HUES48 (cell line): Measurements from ENCODE around the gene CNTRL.

ENCODE experiments used
- H3K27ac ChIP-seq: one replicate; pipeline ENCODE4 v1.7.0; 2013; ENCODE audit warnings: low read depth, low read length, inconsistent platforms
- H3K27me3 ChIP-seq: 2 replicates; pipeline ENCODE4 v1.6.1; 2013; ENCODE audit warnings: mild to moderate bottlenecking, low read length; ENCODE audit not compliant: control insufficient read depth, insufficient read depth
- H3K36me3 ChIP-seq: 2 replicates; pipeline ENCODE4 v1.6.1; 2013; ENCODE audit warnings: low read length; ENCODE audit not compliant: control insufficient read depth, insufficient read depth
- H3K4me1 ChIP-seq: 2 replicates; pipeline ENCODE4 v1.6.1; 2013; ENCODE audit warnings: mild to moderate bottlenecking, low read length; ENCODE audit not compliant: control insufficient read depth, insufficient read depth
- H3K4me3 ChIP-seq: 2 replicates; pipeline ENCODE4 v1.5.1; 2013; ENCODE audit warnings: mild to moderate bottlenecking, low read depth, low read length
- H3K9ac ChIP-seq: 2 replicates; pipeline ENCODE4 v1.6.1; 2013; ENCODE audit warnings: mild to moderate bottlenecking, low read depth, low read length, moderate library complexity
- H3K9me3 ChIP-seq: 2 replicates; pipeline ENCODE4 v1.6.1; 2013; ENCODE audit warnings: low read length; ENCODE audit not compliant: control insufficient read depth, insufficient read depth

Gene CNTRL

DNA sequence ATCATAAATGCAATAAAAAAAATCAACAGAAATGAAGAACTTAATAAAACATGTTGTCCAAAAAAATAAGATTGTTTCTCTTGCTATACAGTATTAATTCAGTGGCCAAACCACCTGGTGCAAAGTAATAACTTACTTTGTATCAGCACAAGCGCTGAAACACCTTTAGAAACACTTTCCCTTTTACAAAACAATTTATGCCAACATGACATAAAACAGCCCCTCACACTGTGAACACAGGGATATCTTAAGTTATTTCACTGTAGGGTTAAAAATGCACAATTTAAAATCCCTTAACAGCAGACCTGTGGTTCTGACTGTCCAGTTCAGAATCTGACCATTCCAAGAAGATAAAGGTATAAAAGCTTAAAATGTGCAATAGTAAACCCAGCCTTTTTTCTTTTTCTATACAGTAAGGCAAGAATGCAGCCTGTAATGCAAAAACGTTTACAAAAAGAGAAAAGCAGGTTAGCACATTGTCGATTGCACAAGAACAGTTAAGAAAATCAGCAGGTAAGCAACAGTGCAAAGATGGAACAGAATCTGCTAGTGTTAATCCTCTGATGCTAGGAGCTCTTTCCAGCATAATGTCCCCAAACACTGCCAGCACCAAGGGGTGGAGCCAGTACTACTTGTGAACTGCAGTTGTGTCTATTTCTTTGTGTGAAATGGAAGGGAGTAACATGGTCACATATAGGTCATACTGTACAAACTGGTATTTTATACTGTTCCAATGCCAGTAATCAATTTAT lies 105.4 kb downstream of the CNTRL start:
- Histone ChIP-seq H3K9ac (no peak overlapping the region), H3K4me1 (peaks cover 9% of the 10 kb centered on the region; the same call in 1 of the 2 replicates), H3K27me3 (no peaks in the 10 kb centered on the region), H3K27ac (no peak overlapping the region), H3K4me3 (no peak overlapping the region), H3K36me3 (peaks cover 52% of the 10 kb centered on the region), H3K9me3 (no peaks in the 10 kb centered on the region)

GRCh38 chr9:121182101-121182836 lies 107.5 kb downstream of the CNTRL start:
- H3K27ac ChIP-seq, result no peak overlapping the region
- H3K9me3 ChIP-seq, result no peaks in the 10 kb centered on the region
- peaks cover 9% of the 10 kb centered on the region; the same call in 1 of the 2 replicates for H3K4me1 ChIP-seq
- no peak overlapping the region for H3K9ac ChIP-seq
- no peaks in the 10 kb centered on the region for H3K27me3 ChIP-seq
- no peak overlapping the region for H3K4me3 ChIP-seq
- peaks cover 68% of the 10 kb centered on the region for H3K36me3 ChIP-seq

- H3K4me1 ChIP-seq, result peaks cover 9% of the 10 kb centered on the region; the same call in 1 of the 2 replicates
- H3K27ac ChIP-seq, result no peak overlapping the region
Measured at GRCh38 chr9:121182989-121183388, 108.2 kb downstream of the CNTRL start.

DNA sequence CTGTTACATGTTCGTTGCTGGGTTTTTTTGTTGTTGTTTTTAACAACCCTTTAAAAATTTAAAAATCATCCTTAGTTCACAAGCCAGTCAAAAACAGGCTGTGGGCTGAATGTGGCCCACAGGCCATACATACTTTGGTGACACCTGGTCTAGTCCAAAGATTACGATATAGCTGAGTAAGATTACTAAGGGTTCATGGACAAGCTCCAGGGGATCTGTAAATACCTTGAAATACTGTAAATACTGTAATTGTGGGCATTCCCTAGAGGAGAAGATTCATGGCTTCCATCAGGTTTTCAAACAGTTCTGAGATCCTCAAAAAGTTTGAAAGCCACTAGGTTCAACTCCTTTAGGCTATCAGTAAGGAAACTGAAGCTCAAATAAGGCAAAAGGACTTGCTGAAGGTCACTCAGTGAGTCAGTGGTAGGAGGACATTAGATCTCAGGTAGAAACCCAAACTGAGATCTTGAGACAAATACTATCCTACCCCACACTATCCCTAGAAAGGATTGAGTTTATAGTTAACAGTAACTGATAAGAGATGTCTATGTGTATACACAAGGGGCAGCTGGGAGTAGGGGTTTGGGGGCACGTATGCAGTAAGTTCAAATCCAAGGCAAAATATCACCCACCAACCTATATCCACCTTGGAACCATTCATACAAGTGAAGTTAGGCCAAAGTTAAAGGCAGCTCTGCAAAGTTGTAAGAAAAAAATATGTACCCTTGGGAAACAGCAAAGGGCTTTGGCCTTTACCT lies 109.1 kb downstream of the CNTRL start:
- Histone ChIP-seq H3K9me3 (no peaks in the 10 kb centered on the region), H3K4me3 (no peak overlapping the region), H3K4me1 (peaks cover 9% of the 10 kb centered on the region; the same call in 1 of the 2 replicates), H3K9ac (no peak overlapping the region), H3K27ac (no peak overlapping the region), H3K27me3 (no peaks in the 10 kb centered on the region), H3K36me3 (peaks cover 63% of the 10 kb centered on the region)

More at GRCh38 chr9:121182989-121183388, 108.2 kb downstream of the CNTRL start:
- H3K27me3 ChIP-seq, result no peaks in the 10 kb centered on the region
- H3K9me3 ChIP-seq, result no peaks in the 10 kb centered on the region
- no peak overlapping the region for H3K9ac ChIP-seq
- no peak overlapping the region for H3K4me3 ChIP-seq
- peaks cover 68% of the 10 kb centered on the region for H3K36me3 ChIP-seq

DNA sequence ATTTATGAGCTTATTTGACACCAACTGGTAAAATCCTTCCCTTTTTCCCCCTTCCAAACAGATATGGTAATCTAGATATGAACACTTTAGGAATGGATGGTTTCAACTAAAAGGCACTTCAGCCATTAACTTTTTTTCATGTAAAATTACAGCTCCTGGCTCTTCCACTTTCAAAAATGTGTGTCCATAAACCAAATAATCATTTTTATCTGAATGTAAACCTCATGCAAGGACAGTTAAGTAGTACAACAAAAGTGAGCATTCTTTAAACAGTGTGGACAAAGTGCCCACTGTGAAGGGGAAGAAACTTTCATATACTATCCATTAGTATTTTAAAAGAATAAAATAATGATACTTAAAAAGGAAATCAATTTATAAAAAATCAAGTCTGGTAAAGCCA lies 109.7 kb downstream of the CNTRL start:
- Histone ChIP-seq H3K9ac (no peak overlapping the region), H3K4me1 (peaks cover 9% of the 10 kb centered on the region; the same call in 1 of the 2 replicates), H3K9me3 (no peaks in the 10 kb centered on the region), H3K4me3 (no peak overlapping the region), H3K27ac (no peak overlapping the region), H3K36me3 (peaks cover 61% of the 10 kb centered on the region), H3K27me3 (no peaks in the 10 kb centered on the region)

GRCh38 chr9:121185178-121185745 lies 110.5 kb downstream of the CNTRL start:
- H3K36me3 ChIP-seq, result peaks cover 57% of the 10 kb centered on the region
- H3K9me3 ChIP-seq, result no peaks in the 10 kb centered on the region
- peaks cover 9% of the 10 kb centered on the region; the same call in 1 of the 2 replicates for H3K4me1 ChIP-seq
- H3K27ac ChIP-seq, result no peak overlapping the region
- no peak overlapping the region for H3K4me3 ChIP-seq
- no peaks in the 10 kb centered on the region for H3K27me3 ChIP-seq
- H3K9ac ChIP-seq, result no peak overlapping the region

DNA sequence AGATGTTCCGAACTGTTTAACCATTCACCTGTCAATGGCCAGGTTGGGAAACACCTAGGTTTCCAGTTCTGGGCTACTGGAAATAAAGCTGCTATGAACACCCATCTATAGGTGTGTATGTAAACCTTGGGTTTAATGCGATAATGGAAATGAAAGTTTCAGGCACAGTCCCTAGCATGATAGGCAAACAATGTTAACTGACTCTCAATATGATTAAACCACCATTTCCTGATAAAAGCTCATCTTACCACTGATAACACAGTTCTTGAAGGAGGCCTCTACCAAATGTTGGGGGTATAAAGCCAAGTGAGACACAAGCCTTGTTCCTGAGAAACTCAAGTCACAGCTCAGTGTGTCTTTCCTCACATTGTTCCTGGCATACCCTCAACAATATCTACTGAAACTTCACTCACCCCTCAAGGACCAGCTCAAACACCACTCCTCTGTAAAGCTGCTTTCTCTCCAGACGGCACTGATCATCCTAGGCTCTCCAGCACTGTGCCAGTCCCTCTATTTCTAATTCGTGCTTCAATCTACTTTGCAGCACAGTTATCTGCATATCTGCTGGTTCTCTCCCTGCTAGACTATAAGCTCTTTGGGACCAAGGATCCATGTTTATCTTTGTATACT lies 111.1 kb downstream of the CNTRL start:
- H3K4me1 ChIP-seq, result peaks cover 9% of the 10 kb centered on the region; the same call in 1 of the 2 replicates
- H3K9ac ChIP-seq, result no peak overlapping the region
- no peaks in the 10 kb centered on the region for H3K27me3 ChIP-seq
- no peak overlapping the region for H3K27ac ChIP-seq
- no peak overlapping the region for H3K4me3 ChIP-seq
- no peaks in the 10 kb centered on the region for H3K9me3 ChIP-seq
- H3K36me3 ChIP-seq, result peaks cover 51% of the 10 kb centered on the region

- Histone ChIP-seq H3K4me3 (no peak overlapping the region), H3K4me1 (peaks cover 9% of the 10 kb centered on the region; the same call in 1 of the 2 replicates), H3K36me3 (peaks cover 36% of the 10 kb centered on the region), H3K27me3 (no peaks in the 10 kb centered on the region), H3K9me3 (no peaks in the 10 kb centered on the region), H3K9ac (no peak overlapping the region), H3K27ac (no peak overlapping the region)
Measured at GRCh38 chr9:121187636-121188305, 113.0 kb downstream of the CNTRL start.

GRCh38 chr9:121189006-121189405 lies 114.3 kb downstream of the CNTRL start:
- H3K4me1 ChIP-seq, result no peaks in the 10 kb centered on the region; the same call in 1 of the 2 replicates
- peaks cover 29% of the 10 kb centered on the region for H3K36me3 ChIP-seq
- no peak overlapping the region for H3K4me3 ChIP-seq
- no peak overlapping the region for H3K9ac ChIP-seq
- H3K27me3 ChIP-seq, result no peaks in the 10 kb centered on the region
- no peak overlapping the region for H3K27ac ChIP-seq
- H3K9me3 ChIP-seq, result no peaks in the 10 kb centered on the region

DNA sequence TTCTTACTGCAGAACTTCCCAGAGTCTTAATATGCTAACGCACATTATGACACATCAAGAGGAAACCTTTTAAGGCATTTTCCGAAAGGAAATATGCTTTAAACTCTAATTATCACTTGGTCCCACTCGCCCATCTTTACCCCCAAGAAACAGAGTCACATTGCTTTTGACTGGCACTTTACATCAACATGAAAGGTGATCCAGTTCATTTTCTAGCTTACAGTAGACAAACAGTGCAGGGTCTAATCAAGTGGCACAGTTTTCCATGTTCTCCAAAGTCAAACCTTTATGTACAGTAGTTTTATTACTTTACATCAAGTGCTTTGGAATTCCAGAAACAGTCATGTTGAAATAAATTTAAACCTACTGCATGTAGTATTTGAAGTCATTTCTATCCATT lies 114.9 kb downstream of the CNTRL start:
- Histone ChIP-seq H3K36me3 (peaks cover 29% of the 10 kb centered on the region), H3K27ac (no peak overlapping the region), H3K9ac (no peak overlapping the region), H3K9me3 (no peaks in the 10 kb centered on the region), H3K4me1 (no peaks in the 10 kb centered on the region), H3K27me3 (no peaks in the 10 kb centered on the region), H3K4me3 (no peak overlapping the region)
